ENCODE measurements around the gene ZBTB8A.

DNA sequence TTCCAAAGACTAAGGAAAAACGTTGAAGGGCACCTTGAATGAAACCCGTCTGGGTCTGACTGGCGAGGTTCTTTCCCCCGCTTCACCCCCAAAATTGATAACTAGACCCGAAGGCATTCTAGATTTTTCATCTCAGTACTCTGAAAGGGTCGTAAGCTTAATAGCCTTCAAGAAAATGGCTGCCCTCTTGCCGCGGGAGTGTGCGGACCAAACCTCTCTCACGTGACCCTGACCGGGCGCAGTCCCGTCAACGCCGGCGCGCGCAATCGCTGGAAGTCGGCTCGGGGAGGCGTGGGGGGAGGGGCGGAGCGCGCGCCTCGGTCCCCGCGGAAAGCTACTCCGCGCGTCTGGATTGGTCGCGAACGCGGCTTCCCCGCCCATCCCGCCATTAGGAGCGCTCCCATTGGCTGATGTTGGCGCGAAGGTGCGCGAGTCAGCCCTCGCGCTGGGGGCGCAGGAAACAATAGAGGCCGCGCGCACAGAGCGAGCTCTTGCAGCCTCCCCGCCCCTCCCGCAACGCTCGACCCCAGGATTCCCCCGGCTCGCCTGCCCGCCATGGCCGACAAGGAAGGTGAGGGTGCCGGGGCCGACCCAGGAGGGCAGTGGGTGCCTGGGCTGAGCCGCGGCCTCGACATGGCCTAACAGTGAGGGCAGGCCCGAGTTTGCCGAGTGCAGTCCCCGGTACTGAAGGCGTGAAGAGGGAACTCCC, 111.7 kb downstream of the ZBTB8A start, which contains the start of gene RBBP4:
- TF ChIP-seq, protein P1, sequence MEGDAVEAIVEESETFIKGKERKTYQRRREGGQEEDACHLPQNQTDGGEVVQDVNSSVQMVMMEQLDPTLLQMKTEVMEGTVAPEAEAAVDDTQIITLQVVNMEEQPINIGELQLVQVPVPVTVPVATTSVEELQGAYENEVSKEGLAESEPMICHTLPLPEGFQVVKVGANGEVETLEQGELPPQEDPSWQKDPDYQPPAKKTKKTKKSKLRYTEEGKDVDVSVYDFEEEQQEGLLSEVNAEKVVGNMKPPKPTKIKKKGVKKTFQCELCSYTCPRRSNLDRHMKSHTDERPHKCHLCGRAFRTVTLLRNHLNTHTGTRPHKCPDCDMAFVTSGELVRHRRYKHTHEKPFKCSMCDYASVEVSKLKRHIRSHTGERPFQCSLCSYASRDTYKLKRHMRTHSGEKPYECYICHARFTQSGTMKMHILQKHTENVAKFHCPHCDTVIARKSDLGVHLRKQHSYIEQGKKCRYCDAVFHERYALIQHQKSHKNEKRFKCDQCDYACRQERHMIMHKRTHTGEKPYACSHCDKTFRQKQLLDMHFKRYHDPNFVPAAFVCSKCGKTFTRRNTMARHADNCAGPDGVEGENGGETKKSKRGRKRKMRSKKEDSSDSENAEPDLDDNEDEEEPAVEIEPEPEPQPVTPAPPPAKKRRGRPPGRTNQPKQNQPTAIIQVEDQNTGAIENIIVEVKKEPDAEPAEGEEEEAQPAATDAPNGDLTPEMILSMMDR (IDR thresholded peaks at IDR 0.05), result peak in 2 of 3 donors; percentile 13 to 34
- TF ChIP-seq POLR2A (IDR thresholded peaks at IDR 0.05), result peak; percentile 82
- peak; percentile 85 to 95 (median 89) for TF ChIP-seq POLR2AphosphoS5 (IDR thresholded peaks at IDR 0.05)

Measured in breast epithelium (tissue), 3 donors.